ENCODE measurements around the gene GABRR2. TPM values are rescaled to one million over a fixed set of nuclear protein-coding genes. Genes with fewer than 3 reads are reported as not detected.
"Not testable (repeated sequence)": the region's sequence is repeated elsewhere in the genome, so short reads cannot be mapped to it uniquely, and the experiment has no call there.

GABRR2 gene
- total RNA-seq, 1 experiment from 2014 or later, result 0.78 TPM

- no peak overlapping the region for H3K27ac Mint-ChIP-seq (ENCODE audit: unreplicated experiment)
- intact Hi-C loops (cut with micrococcal nuclease; ENCODE audit: unreplicated experiment), result loop anchor here (5.0 kb wide), 1 partner anchor 56 kb away; no protein-coding TSS in a partner anchor
Measured at GRCh38 chr6:89311530-89311852, 3.6 kb downstream of the GABRR2 start.

GRCh38 chr6:89310929-89311328, 4.2 kb downstream of the GABRR2 start:
- H3K4me1 Mint-ChIP-seq (ENCODE audit: low read depth, unreplicated experiment), result peaks cover 28% of the 10 kb centered on the region
- no peaks in the 10 kb centered on the region for H3K27me3 Mint-ChIP-seq (ENCODE audit: unreplicated experiment)
- BruUV-seq (replicated peaks), result no TSS peak
- H3K27ac Mint-ChIP-seq (ENCODE audit: unreplicated experiment), result no peak overlapping the region
- no peak overlapping the region for H3K4me3 Mint-ChIP-seq (ENCODE audit: low read depth, unreplicated experiment)
- CTCF ChIA-PET, result interaction anchor here (0.6 to 2.4 kb wide), 3 partner anchors 11 to 127 kb away, joined by 4 to 10 read pairs (median 9); no protein-coding TSS in a partner anchor
- intact Hi-C loops (cut with micrococcal nuclease; ENCODE audit: unreplicated experiment), result loop anchor here (5.0 kb wide), 1 partner anchor 56 kb away; no protein-coding TSS in a partner anchor
- no peak for TF ChIP-seq CTCF (IDR thresholded peaks at IDR 0.05; ENCODE audit: unreplicated experiment)
- DNase-seq, result no peak
- H3K9me3 Mint-ChIP-seq (ENCODE audit: low read depth, unreplicated experiment), result no peaks in the 10 kb centered on the region
- H3K36me3 Mint-ChIP-seq (ENCODE audit: insufficient read depth, unreplicated experiment), result no peaks in the 10 kb centered on the region

More at GRCh38 chr6:89311530-89311852, 3.6 kb downstream of the GABRR2 start:
- no peak for DNase-seq
- TF ChIP-seq CTCF (IDR thresholded peaks at IDR 0.05; ENCODE audit: unreplicated experiment), result no peak
- CTCF ChIA-PET, result interaction anchor here (0.6 to 2.4 kb wide), 3 partner anchors 11 to 127 kb away, joined by 4 to 10 read pairs (median 9); no protein-coding TSS in a partner anchor
- peaks cover 28% of the 10 kb centered on the region for H3K4me1 Mint-ChIP-seq (ENCODE audit: low read depth, unreplicated experiment)
- H3K36me3 Mint-ChIP-seq (ENCODE audit: insufficient read depth, unreplicated experiment), result no peaks in the 10 kb centered on the region
- BruUV-seq (replicated peaks), result no TSS peak
- peak overlapping the region; percentile 13 for H3K4me3 Mint-ChIP-seq (ENCODE audit: low read depth, unreplicated experiment)
- no peaks in the 10 kb centered on the region for H3K9me3 Mint-ChIP-seq (ENCODE audit: low read depth, unreplicated experiment)
- H3K27me3 Mint-ChIP-seq (ENCODE audit: unreplicated experiment), result no peaks in the 10 kb centered on the region

GRCh38 chr6:89308525-89309395, 6.3 kb downstream of the GABRR2 start:
- Mint-ChIP-seq H3K36me3 (ENCODE audit: insufficient read depth, unreplicated experiment) (no peaks in the 10 kb centered on the region), H3K27ac (ENCODE audit: unreplicated experiment) (no peak overlapping the region), H3K27me3 (ENCODE audit: unreplicated experiment) (no peaks in the 10 kb centered on the region), H3K9me3 (ENCODE audit: low read depth, unreplicated experiment) (no peaks in the 10 kb centered on the region), H3K4me1 (ENCODE audit: low read depth, unreplicated experiment) (peaks cover 28% of the 10 kb centered on the region), H3K4me3 (ENCODE audit: low read depth, unreplicated experiment) (no peak overlapping the region)
- TF ChIP-seq CTCF (IDR thresholded peaks at IDR 0.05; ENCODE audit: unreplicated experiment), result no peak
- no TSS peak for BruUV-seq (replicated peaks)
- CTCF ChIA-PET, result no interaction called here
- intact Hi-C loops (cut with micrococcal nuclease; ENCODE audit: unreplicated experiment), result no loop called here
- DNase-seq, result no peak

- H3K27me3 Mint-ChIP-seq (ENCODE audit: unreplicated experiment); DNase-seq; H3K36me3 Mint-ChIP-seq (ENCODE audit: insufficient read depth, unreplicated experiment); CTCF ChIA-PET; BruUV-seq (replicated peaks); intact Hi-C loops (cut with micrococcal nuclease; ENCODE audit: unreplicated experiment); H3K9me3 Mint-ChIP-seq (ENCODE audit: low read depth, unreplicated experiment); H3K27ac Mint-ChIP-seq (ENCODE audit: unreplicated experiment); H3K4me3 Mint-ChIP-seq (ENCODE audit: low read depth, unreplicated experiment): not testable (repeated sequence)
- H3K4me1 Mint-ChIP-seq (ENCODE audit: low read depth, unreplicated experiment), result peaks cover 18% of the 10 kb centered on the region
Measured at GRCh38 chr6:89304517-89304916, 10.6 kb downstream of the GABRR2 start.

- H3K36me3 Mint-ChIP-seq (ENCODE audit: insufficient read depth, unreplicated experiment), result peaks cover 17% of the 10 kb centered on the region
- BruUV-seq (replicated peaks), result no TSS peak
- no peak overlapping the region for H3K4me3 Mint-ChIP-seq (ENCODE audit: low read depth, unreplicated experiment)
- peaks cover 3% of the 10 kb centered on the region for H3K9me3 Mint-ChIP-seq (ENCODE audit: low read depth, unreplicated experiment)
- no peak for DNase-seq
- no peak overlapping the region for H3K27ac Mint-ChIP-seq (ENCODE audit: unreplicated experiment)
- no peak for TF ChIP-seq CTCF (IDR thresholded peaks at IDR 0.05; ENCODE audit: unreplicated experiment)
- intact Hi-C loops (cut with micrococcal nuclease; ENCODE audit: unreplicated experiment), result no loop called here
- CTCF ChIA-PET, result no interaction called here
- peaks cover 34% of the 10 kb centered on the region for H3K4me1 Mint-ChIP-seq (ENCODE audit: low read depth, unreplicated experiment)
- no peaks in the 10 kb centered on the region for H3K27me3 Mint-ChIP-seq (ENCODE audit: unreplicated experiment)
Measured at GRCh38 chr6:89302936-89303335, 12.2 kb downstream of the GABRR2 start.

Data from Calu3 (cell line).